Sigmoid colon (tissue), 7 donors: ENCODE data around the gene ANKH. TPM values are rescaled to one million over a fixed set of nuclear protein-coding genes. Genes with fewer than 3 reads are reported as not detected.

Source experiments
- DNase-seq: peaks from one replicate; pipeline ENCODE4 v3.0.0-alpha.2; 2019
- H3K27ac ChIP-seq, 4 donors: fragments of 200-600 bp; sonication (generic); one replicate each; pipeline ENCODE4 v1.5.1; 2016 to 2019; ENCODE audit warnings: mild to moderate bottlenecking in 1 of 4
- H3K27me3 ChIP-seq, 3 donors: fragments of 200-600 bp; sonication (generic); one replicate each; pipeline ENCODE4 v1.5.1; 2019; ENCODE audit warnings: mild to moderate bottlenecking in 1 of 3
- H3K36me3 ChIP-seq, 4 donors: fragments of 200-600 bp; sonication (generic); one replicate each; pipeline ENCODE4 v1.5.1; 2016 to 2019
- H3K4me1 ChIP-seq, 4 donors: fragments of 200-600 bp; sonication (generic); one replicate each; pipeline ENCODE4 v1.5.1; 2017 to 2019
- H3K4me3 ChIP-seq, 4 donors: fragments of 200-600 bp; sonication (generic); one replicate each; pipeline ENCODE4 v1.5.1; 2017 to 2019; ENCODE audit warnings: mild to moderate bottlenecking in 2 of 4, moderate library complexity in 1 of 4
- H3K9me3 ChIP-seq, 4 donors: fragments of 200-600 bp in 3 of 4; sonication (generic) in 3 of 4; one replicate each; pipeline versions ENCODE4 v1.5.1 to v1.6.1; 2013 to 2019
- EP300 ChIP-seq, 4 donors: sonication (generic); formaldehyde crosslinking; IDR thresholded peaks; one replicate each; pipeline ENCODE4 v1.6.1; 2017; ENCODE audit warnings: antibody characterized with exemption in 4 of 4
- POLR2A ChIP-seq, 2 donors: fragments of 450-650 bp; IDR thresholded peaks; one replicate each; pipeline ENCODE4 v1.6.1; 2016; ENCODE audit warnings: antibody characterized with exemption in 2 of 2, mild to moderate bottlenecking in 2 of 2, moderate library complexity in 2 of 2
- POLR2AphosphoS5 ChIP-seq, 4 donors: sonication (generic); formaldehyde crosslinking; IDR thresholded peaks; one replicate each; pipeline ENCODE4 v1.6.1; 2017; ENCODE audit warnings: antibody characterized with exemption in 4 of 4
- WGBS, 2 donors: extraction: QIAGEN DNeasy Blood & Tissue Kit; methylation state at CpG; one replicate each; pipeline ENCODE4 v1.1.7; 2013; 5-methylcytosine and 5-hydroxymethylcytosine counted together
- intact Hi-C: fragments of 100-400 bp; cut with DNase I; formaldehyde crosslinking; loops from one replicate; pipeline ENCODE4 v1.15.1; 2023
- polyA plus RNA-seq, 3 donors: library from polyadenylated mRNA; stranded (reverse); fragments of 200-250 nt; gene quantifications; one replicate each; pipeline ENCODE4 v1.2.3, GENCODE V29; 2013
- total RNA-seq, 4 donors: library from RNA; depleted of rRNA; stranded (reverse); fragments of >200 nt; gene quantifications; one replicate each; pipeline ENCODE4 v1.1.0, GENCODE V29; 2016
- TF ChIP-seq, protein P1 (sequence below), 4 experiments: fragments of 450-650 bp in 3 of 4; fragments of 200-600 bp in 1 of 4; IDR thresholded peaks; one replicate each; pipeline ENCODE4 v1.5.1; 2016 to 2019; ENCODE audit warnings: antibody characterized with exemption in 4 of 4, mild to moderate bottlenecking in 3 of 4, moderate library complexity in 2 of 4
- donor health status: healthy with polysubstance abuse.
- donor health status: Bipolar disorder and iron deficiency.
- donor health status: healthy.

ANKH gene
- total and polyA plus RNA-seq, 7 donors, result 16.4 to 49.9 (median 24.7) TPM

DNA sequence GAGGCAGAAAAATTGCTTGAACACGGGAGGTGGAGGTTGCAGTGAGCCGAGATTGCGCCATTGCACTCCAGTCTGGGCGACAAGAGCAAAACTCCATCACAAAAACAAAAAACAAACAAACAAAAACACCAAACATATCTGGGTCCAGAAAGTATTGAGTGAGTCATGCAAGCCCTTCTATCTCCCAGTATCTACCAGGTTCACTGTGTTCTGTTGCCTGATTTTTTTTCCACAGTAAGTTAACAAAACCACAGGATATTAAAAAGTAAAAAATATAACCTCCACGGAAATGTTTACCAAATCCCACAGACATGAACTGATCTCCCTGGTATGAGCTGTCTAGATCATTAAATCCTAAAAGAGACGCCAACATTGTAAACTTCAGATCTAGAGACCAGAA is 94.4 kb downstream of the ANKH start:
- 65 to 86% methylated on average over 6 of the region's 6 CpGs for WGBS, 2 donors
- TF ChIP-seq, protein P1, sequence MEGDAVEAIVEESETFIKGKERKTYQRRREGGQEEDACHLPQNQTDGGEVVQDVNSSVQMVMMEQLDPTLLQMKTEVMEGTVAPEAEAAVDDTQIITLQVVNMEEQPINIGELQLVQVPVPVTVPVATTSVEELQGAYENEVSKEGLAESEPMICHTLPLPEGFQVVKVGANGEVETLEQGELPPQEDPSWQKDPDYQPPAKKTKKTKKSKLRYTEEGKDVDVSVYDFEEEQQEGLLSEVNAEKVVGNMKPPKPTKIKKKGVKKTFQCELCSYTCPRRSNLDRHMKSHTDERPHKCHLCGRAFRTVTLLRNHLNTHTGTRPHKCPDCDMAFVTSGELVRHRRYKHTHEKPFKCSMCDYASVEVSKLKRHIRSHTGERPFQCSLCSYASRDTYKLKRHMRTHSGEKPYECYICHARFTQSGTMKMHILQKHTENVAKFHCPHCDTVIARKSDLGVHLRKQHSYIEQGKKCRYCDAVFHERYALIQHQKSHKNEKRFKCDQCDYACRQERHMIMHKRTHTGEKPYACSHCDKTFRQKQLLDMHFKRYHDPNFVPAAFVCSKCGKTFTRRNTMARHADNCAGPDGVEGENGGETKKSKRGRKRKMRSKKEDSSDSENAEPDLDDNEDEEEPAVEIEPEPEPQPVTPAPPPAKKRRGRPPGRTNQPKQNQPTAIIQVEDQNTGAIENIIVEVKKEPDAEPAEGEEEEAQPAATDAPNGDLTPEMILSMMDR (IDR thresholded peaks at IDR 0.05), result no peak
- TF ChIP-seq POLR2AphosphoS5 (IDR thresholded peaks at IDR 0.05), result no peak
- no peak for TF ChIP-seq EP300 (IDR thresholded peaks at IDR 0.05)
- no peak for TF ChIP-seq POLR2A (IDR thresholded peaks at IDR 0.05)
- no peak for DNase-seq
- Histone ChIP-seq H3K9me3 (no peaks in the 10 kb centered on the region), H3K27ac (no peak overlapping the region), H3K4me3 (no peak overlapping the region), H3K27me3 (no peaks in the 10 kb centered on the region), H3K36me3 (no peaks in the 10 kb centered on the region), H3K4me1 (peaks cover 0 to 19% (median 4%) of the 10 kb centered on the region in 4 donors)
- intact Hi-C loops, result no loop called here

DNA sequence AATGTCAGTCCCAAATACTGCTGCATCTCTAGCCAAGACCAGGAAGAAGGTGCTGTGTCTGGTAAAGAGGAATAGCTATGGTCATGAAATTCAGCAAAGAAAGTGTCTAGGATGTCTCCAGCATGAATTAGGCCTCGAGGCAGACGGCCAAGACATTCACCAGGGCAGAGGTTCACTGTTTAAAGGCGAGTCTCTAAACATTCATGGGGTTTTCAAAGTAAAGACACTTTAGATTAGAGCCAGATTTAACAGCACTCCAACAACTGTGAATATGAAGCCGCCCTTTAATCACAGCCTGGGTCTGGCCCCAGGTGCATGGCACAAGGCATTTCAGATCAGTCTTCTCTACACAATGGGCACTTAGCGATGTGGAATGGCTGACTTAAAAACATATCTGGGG is 95.0 kb downstream of the ANKH start:
- Histone ChIP-seq H3K4me1 (peaks cover 0 to 19% (median 4%) of the 10 kb centered on the region in 4 donors), H3K27ac (no peak overlapping the region), H3K36me3 (no peaks in the 10 kb centered on the region), H3K27me3 (no peaks in the 10 kb centered on the region), H3K4me3 (no peak overlapping the region), H3K9me3 (no peaks in the 10 kb centered on the region)
- 17 to 61% methylated on average over 5 of the region's 5 CpGs for WGBS, 2 donors
- intact Hi-C loops, result no loop called here
- DNase-seq, result no peak
- no peak for TF ChIP-seq POLR2AphosphoS5 (IDR thresholded peaks at IDR 0.05)
- TF ChIP-seq, protein P1 (IDR thresholded peaks at IDR 0.05), result no peak
- no peak for TF ChIP-seq POLR2A (IDR thresholded peaks at IDR 0.05)
- TF ChIP-seq EP300 (IDR thresholded peaks at IDR 0.05), result no peak

DNA sequence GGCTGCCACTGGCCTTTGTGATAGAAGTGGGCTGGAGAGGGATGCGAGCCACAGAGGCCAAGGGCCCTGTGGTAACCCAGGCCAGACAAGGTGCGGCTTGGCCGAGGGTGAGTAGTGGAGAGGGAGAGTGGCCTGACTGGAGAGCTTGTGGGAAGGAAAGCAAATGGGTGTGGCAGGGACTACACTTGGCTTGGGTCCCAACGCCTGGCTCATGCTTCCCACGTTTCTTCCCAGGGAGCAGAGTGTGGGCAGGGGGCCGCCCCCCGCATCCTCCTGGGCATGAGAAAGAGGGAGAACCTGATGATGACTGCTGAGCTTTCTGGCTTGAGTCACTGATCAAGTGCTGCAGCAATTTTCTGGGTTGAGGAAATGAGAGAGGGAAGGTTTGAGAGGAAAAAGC is 95.7 kb downstream of the ANKH start:
- Histone ChIP-seq H3K27me3 (no peaks in the 10 kb centered on the region), H3K4me1 (peaks cover 0 to 19% (median 4%) of the 10 kb centered on the region in 4 donors), H3K36me3 (no peaks in the 10 kb centered on the region), H3K4me3 (no peak overlapping the region), H3K9me3 (no peaks in the 10 kb centered on the region), H3K27ac (no peak overlapping the region)
- WGBS, 2 donors, result 22 to 69% methylated on average over 7 of the region's 7 CpGs
- TF ChIP-seq EP300 (IDR thresholded peaks at IDR 0.05) (no peak), POLR2AphosphoS5 (IDR thresholded peaks at IDR 0.05) (no peak), POLR2A (IDR thresholded peaks at IDR 0.05) (no peak)
- TF ChIP-seq, protein P1 (IDR thresholded peaks at IDR 0.05), result no peak
- no peak for DNase-seq
- intact Hi-C loops, result no loop called here

DNA sequence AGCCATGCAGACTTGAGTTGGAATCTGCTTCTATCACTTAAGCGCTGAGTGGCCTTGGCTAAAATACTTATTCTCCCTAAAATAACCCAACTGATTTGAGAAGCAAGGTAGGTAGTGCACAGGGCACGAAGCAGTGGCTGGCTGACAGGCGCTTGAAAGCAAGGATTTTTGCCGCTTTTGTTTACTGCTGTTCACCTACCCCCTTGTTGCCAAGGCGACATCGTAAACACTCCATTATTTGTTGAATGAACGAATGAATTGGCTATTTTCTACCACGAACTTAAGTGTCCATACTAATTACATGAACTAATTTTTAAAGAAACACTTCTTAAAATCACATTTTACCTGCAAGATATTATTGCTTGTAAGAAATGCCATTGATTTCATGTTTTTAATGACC is 98.0 kb downstream of the ANKH start:
- Histone ChIP-seq H3K4me3 (no peak overlapping the region), H3K27me3 (no peaks in the 10 kb centered on the region), H3K9me3 (no peaks in the 10 kb centered on the region), H3K36me3 (no peaks in the 10 kb centered on the region), H3K4me1 (peaks cover 0 to 19% (median 4%) of the 10 kb centered on the region in 4 donors), H3K27ac (no peak overlapping the region)
- intact Hi-C loops, result no loop called here
- TF ChIP-seq, protein P1 (IDR thresholded peaks at IDR 0.05), result no peak
- no peak for TF ChIP-seq POLR2AphosphoS5 (IDR thresholded peaks at IDR 0.05)
- TF ChIP-seq POLR2A (IDR thresholded peaks at IDR 0.05), result no peak
- no peak for DNase-seq
- WGBS, 2 donors, result 77 to 88% methylated on average over 8 of the region's 8 CpGs

DNA sequence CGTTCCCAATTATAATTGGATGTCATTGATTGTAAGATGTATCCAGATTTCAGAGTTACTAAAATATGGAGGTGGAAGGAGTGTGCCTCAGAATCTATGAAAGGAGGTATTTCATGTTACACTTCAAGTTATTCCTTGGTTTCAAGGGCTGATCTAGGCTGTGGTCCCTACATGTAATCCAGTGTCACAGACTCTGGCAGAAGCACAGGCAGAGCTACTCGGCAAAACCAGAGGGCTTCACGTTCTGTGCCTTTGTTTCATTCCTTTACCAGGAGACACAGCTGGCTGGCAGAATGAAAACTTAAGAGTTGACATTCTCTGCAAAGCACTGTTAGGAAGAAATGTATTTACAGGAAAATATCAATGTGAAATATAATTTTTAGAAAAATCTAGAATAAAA is 99.6 kb downstream of the ANKH start:
- 94 to 95% methylated on average over 3 of the region's 3 CpGs for WGBS, 2 donors
- Histone ChIP-seq H3K36me3 (no peaks in the 10 kb centered on the region), H3K27me3 (no peaks in the 10 kb centered on the region), H3K4me1 (peaks cover 0 to 9% (median 3%) of the 10 kb centered on the region in 4 donors), H3K4me3 (no peak overlapping the region), H3K9me3 (no peaks in the 10 kb centered on the region), H3K27ac (no peak overlapping the region)
- no peak for TF ChIP-seq POLR2A (IDR thresholded peaks at IDR 0.05)
- TF ChIP-seq EP300 (IDR thresholded peaks at IDR 0.05), result no peak
- TF ChIP-seq POLR2AphosphoS5 (IDR thresholded peaks at IDR 0.05), result no peak
- no peak for DNase-seq
- intact Hi-C loops, result no loop called here
